H9 (cell line): ENCODE data around the gene NRG2. TPM values are rescaled to one million over a fixed set of nuclear protein-coding genes. Genes with fewer than 3 reads are reported as not detected.
A peak's percentile ranks its signal among the peaks of the same experiment; 100 is the strongest.

Experiments
- DNase-seq: peaks from one replicate; pipeline ENCODE4 v3.0.0-alpha.2; 2017
- H2AFZ ChIP-seq: one replicate; pipeline ENCODE4 v1.6.1; 2013; ENCODE audit warnings: mild to moderate bottlenecking, low read length, control low read depth, moderate library complexity
- H2AK5ac ChIP-seq: 2 replicates; pipeline ENCODE4 v1.6.1; 2013; ENCODE audit warnings: low read length, control low read depth, mixed read lengths; ENCODE audit not compliant: insufficient read length
- H2BK120ac ChIP-seq: one replicate; pipeline ENCODE4 v1.6.1; 2013; ENCODE audit warnings: low read depth, mild to moderate bottlenecking, low read length, control low read depth, inconsistent platforms; ENCODE audit not compliant: poor library complexity, severe bottlenecking
- H2BK12ac ChIP-seq: 2 replicates; pipeline ENCODE4 v1.6.1; 2013; ENCODE audit warnings: low read length, control low read depth, mixed read lengths, low read depth; ENCODE audit not compliant: insufficient read length
- H2BK15ac ChIP-seq: 2 replicates; pipeline ENCODE4 v1.6.1; 2013; ENCODE audit warnings: low read depth, low read length, control low read depth
- H2BK20ac ChIP-seq: one replicate; pipeline ENCODE4 v1.6.1; 2013; ENCODE audit warnings: low read depth, mild to moderate bottlenecking, low read length, control low read depth, inconsistent platforms; ENCODE audit not compliant: poor library complexity, severe bottlenecking
- H2BK5ac ChIP-seq: 2 replicates; pipeline ENCODE4 v1.6.1; 2013; ENCODE audit warnings: low read length, control low read depth, mixed read lengths; ENCODE audit not compliant: insufficient read length
- H3K14ac ChIP-seq: 2 replicates; pipeline ENCODE4 v1.6.1; 2013; ENCODE audit warnings: low read length, control low read depth; ENCODE audit not compliant: insufficient read depth
- H3K18ac ChIP-seq: 2 replicates; pipeline ENCODE4 v1.6.1; 2013; ENCODE audit warnings: low read depth, mild to moderate bottlenecking, mixed read lengths, low read length, control low read depth; ENCODE audit not compliant: insufficient read length
- H3K23ac ChIP-seq: 2 replicates; pipeline ENCODE4 v1.6.1; 2013; ENCODE audit warnings: low read length, control low read depth, mixed read lengths, low read depth; ENCODE audit not compliant: insufficient read length
- H3K23me2 ChIP-seq: 2 replicates; pipeline ENCODE4 v1.6.1; 2013; ENCODE audit warnings: low read depth, mild to moderate bottlenecking, mixed read lengths, low read length, control low read depth; ENCODE audit not compliant: insufficient read length, poor library complexity, severe bottlenecking
- H3K27ac ChIP-seq: 2 replicates; pipeline ENCODE4 v1.5.1; 2013; ENCODE audit warnings: low read length, control low read depth, mixed read lengths, low read depth; ENCODE audit not compliant: insufficient read length
- H3K27me3 ChIP-seq: 2 replicates; pipeline ENCODE4 v1.6.1; 2013; ENCODE audit warnings: low read length, control low read depth, inconsistent platforms; ENCODE audit not compliant: insufficient read depth
- H3K4ac ChIP-seq: 2 replicates; pipeline ENCODE4 v1.6.1; 2013; ENCODE audit warnings: low read depth, mild to moderate bottlenecking, control low read depth, inconsistent platforms, low read length, moderate library complexity
- H3K4me1 ChIP-seq: 2 replicates; pipeline ENCODE4 v1.6.1; 2013; ENCODE audit warnings: low read length, control low read depth, inconsistent platforms; ENCODE audit not compliant: insufficient read depth
- H3K4me2 ChIP-seq: 2 replicates; pipeline ENCODE4 v1.6.1; 2013; ENCODE audit warnings: low read length, control low read depth, mixed read lengths; ENCODE audit not compliant: insufficient read length, insufficient read depth
- H3K56ac ChIP-seq: 2 replicates; pipeline ENCODE4 v1.6.1; 2013; ENCODE audit warnings: low read depth, mild to moderate bottlenecking, mixed read lengths, low read length, control low read depth; ENCODE audit not compliant: insufficient read length
- H3K79me1 ChIP-seq: 2 replicates; pipeline ENCODE4 v1.6.1; 2013; ENCODE audit warnings: low read depth, mild to moderate bottlenecking, moderate library complexity, low read length, control low read depth, inconsistent platforms; ENCODE audit not compliant: insufficient read depth, poor library complexity, severe bottlenecking
- H3K79me2 ChIP-seq: 2 replicates; pipeline ENCODE4 v1.6.1; 2013; ENCODE audit warnings: low read length, control low read depth, inconsistent platforms; ENCODE audit not compliant: insufficient read depth
- H3K9ac ChIP-seq: 2 replicates; pipeline ENCODE4 v1.6.1; 2013; ENCODE audit warnings: low read length, control low read depth, mixed read lengths; ENCODE audit not compliant: insufficient read length; ENCODE audit errors: extremely low read depth
- H3K9me3 ChIP-seq: one replicate; pipeline ENCODE4 v1.6.1; 2013; ENCODE audit warnings: low read depth, low read length, inconsistent platforms; ENCODE audit not compliant: control insufficient read depth
- H3T11ph ChIP-seq: one replicate; pipeline ENCODE4 v1.6.1; 2013; ENCODE audit warnings: mild to moderate bottlenecking, low read length, control low read depth, inconsistent platforms
- H4K20me1 ChIP-seq: one replicate; pipeline ENCODE4 v1.6.1; 2013; ENCODE audit not compliant: control insufficient read depth, insufficient read length, insufficient read depth
- H4K5ac ChIP-seq: 2 replicates; pipeline ENCODE4 v1.6.1; 2013; ENCODE audit warnings: low read depth, mild to moderate bottlenecking, mixed read lengths, low read length, control low read depth; ENCODE audit not compliant: insufficient read length
- H4K8ac ChIP-seq: replicated peaks from 2 replicates; pipeline ENCODE4 v1.6.1; 2013; ENCODE audit warnings: low read length, control low read depth, mixed read lengths, low read depth; ENCODE audit not compliant: insufficient read length
- H4K91ac ChIP-seq: 2 replicates; pipeline ENCODE4 v1.6.1; 2013; ENCODE audit warnings: low read depth, mild to moderate bottlenecking, moderate library complexity, mixed read lengths, low read length, control low read depth; ENCODE audit not compliant: insufficient read length
- H3K27ac Mint-ChIP-seq, 3 experiments: 2 replicates in 2 of 3; 3 replicates in 1 of 3; pipeline ENCODE4 v1.8.0; 2020 to 2021; ENCODE audit warnings: mixed read lengths in 3 of 3, mild to moderate bottlenecking in 1 of 3, moderate library complexity in 1 of 3
- H3K27me3 Mint-ChIP-seq: 2 replicates; pipeline ENCODE4 v1.8.0; 2021; ENCODE audit warnings: low read depth, mild to moderate bottlenecking, moderate library complexity, mixed read lengths
- H3K36me3 Mint-ChIP-seq, 3 experiments: 2 replicates in 2 of 3; 3 replicates in 1 of 3; pipeline ENCODE4 v1.8.0; 2020 to 2021; ENCODE audit warnings: low read depth in 3 of 3, mixed read lengths in 3 of 3; ENCODE audit not compliant: insufficient read depth in 1 of 3
- H3K4me1 Mint-ChIP-seq, 2 experiments: 2 replicates each; pipeline ENCODE4 v1.8.0; 2020; ENCODE audit warnings: mixed read lengths in 2 of 2
- H3K4me3 Mint-ChIP-seq, 2 experiments: 2 replicates in 1 of 2; 3 replicates in 1 of 2; pipeline ENCODE4 v1.8.0; 2020 to 2021; ENCODE audit warnings: mild to moderate bottlenecking in 2 of 2, mixed read lengths in 2 of 2, moderate library complexity in 1 of 2
- H3K9me3 Mint-ChIP-seq, 2 experiments: 2 replicates in 1 of 2; 3 replicates in 1 of 2; pipeline ENCODE4 v1.8.0; 2020; ENCODE audit warnings: mild to moderate bottlenecking in 2 of 2, mixed read lengths in 2 of 2, moderate library complexity in 1 of 2
- WGBS: extraction: QIAGEN DNeasy Blood & Tissue Kit; methylation state at CpG from one replicate; pipeline ENCODE4 v1.1.7; 2013; ENCODE audit warnings: missing lambda C conversion rate, low lambda C conversion rate, mixed read lengths; ENCODE audit not compliant: insufficient read length; ENCODE audit errors: extremely low coverage; 5-methylcytosine and 5-hydroxymethylcytosine counted together
- total RNA-seq: library from RNA; stranded (reverse); gene quantifications from 2 replicates; pipeline ENCODE4 v1.2.1, GENCODE V29; 2021
- TF ChIP-seq, protein P1 (sequence below): fragments of 200-600 bp; sonication (generic); conservative IDR thresholded peaks from 3 replicates; pipeline ENCODE4 v1.8.0; 2021; ENCODE audit warnings: antibody characterized with exemption, mild to moderate bottlenecking

The NRG2 gene
- total RNA-seq, 1 experiment from 2014 or later: not detected

- H2BK12ac ChIP-seq: no peak overlapping the region
- peak; percentile 70 for DNase-seq
- no peak overlapping the region for H3K18ac ChIP-seq
- H2AFZ ChIP-seq: no peak overlapping the region
- no peak overlapping the region for H3K4ac ChIP-seq
- H4K5ac ChIP-seq: no peak overlapping the region
- H3K4me1 ChIP-seq: no peaks in the 10 kb centered on the region
- H3K14ac ChIP-seq: no peak overlapping the region
- Mint-ChIP-seq H3K9me3 (no peaks in the 10 kb centered on the region), H3K27ac (no peak overlapping the region), H3K4me3 (no peak overlapping the region), H3K27me3 (peaks cover 49% of the 10 kb centered on the region), H3K36me3 (no peaks in the 10 kb centered on the region), H3K4me1 (peaks cover 5 to 15% of the 10 kb centered on the region in 2 experiments)
- H2BK120ac ChIP-seq: no peak overlapping the region
- H3T11ph ChIP-seq: no peak overlapping the region
- H4K20me1 ChIP-seq: no peaks in the 10 kb centered on the region
- H3K27me3 ChIP-seq: no peaks in the 10 kb centered on the region
- no peak overlapping the region for H4K8ac ChIP-seq
- H3K27ac ChIP-seq: no peak overlapping the region
- TF ChIP-seq, protein P1, sequence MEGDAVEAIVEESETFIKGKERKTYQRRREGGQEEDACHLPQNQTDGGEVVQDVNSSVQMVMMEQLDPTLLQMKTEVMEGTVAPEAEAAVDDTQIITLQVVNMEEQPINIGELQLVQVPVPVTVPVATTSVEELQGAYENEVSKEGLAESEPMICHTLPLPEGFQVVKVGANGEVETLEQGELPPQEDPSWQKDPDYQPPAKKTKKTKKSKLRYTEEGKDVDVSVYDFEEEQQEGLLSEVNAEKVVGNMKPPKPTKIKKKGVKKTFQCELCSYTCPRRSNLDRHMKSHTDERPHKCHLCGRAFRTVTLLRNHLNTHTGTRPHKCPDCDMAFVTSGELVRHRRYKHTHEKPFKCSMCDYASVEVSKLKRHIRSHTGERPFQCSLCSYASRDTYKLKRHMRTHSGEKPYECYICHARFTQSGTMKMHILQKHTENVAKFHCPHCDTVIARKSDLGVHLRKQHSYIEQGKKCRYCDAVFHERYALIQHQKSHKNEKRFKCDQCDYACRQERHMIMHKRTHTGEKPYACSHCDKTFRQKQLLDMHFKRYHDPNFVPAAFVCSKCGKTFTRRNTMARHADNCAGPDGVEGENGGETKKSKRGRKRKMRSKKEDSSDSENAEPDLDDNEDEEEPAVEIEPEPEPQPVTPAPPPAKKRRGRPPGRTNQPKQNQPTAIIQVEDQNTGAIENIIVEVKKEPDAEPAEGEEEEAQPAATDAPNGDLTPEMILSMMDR: peak; percentile 85
- no peak overlapping the region for H2BK15ac ChIP-seq
- H2AK5ac ChIP-seq: no peak overlapping the region
- H3K4me2 ChIP-seq: no peak overlapping the region
- no peak overlapping the region for H2BK20ac ChIP-seq
- H4K91ac ChIP-seq: no peak overlapping the region
- H3K9ac ChIP-seq: no peak overlapping the region
- no peaks in the 10 kb centered on the region for H3K79me1 ChIP-seq
- no peak overlapping the region for H3K56ac ChIP-seq
- no CpG with 5 or more reads among the region's 5 CpGs for WGBS
- H3K79me2 ChIP-seq: no peaks in the 10 kb centered on the region
- no peaks in the 10 kb centered on the region for H3K9me3 ChIP-seq
- H3K23ac ChIP-seq: no peak overlapping the region
- H3K23me2 ChIP-seq: no peaks in the 10 kb centered on the region
- no peak overlapping the region for H2BK5ac ChIP-seq
These were observed 179.1 kb downstream of the NRG2 start for GRCh38 chr5:139863855-139864558.
